ENCODE results near the gene UBE3B. TPM values are rescaled to one million over a fixed set of nuclear protein-coding genes. Genes with fewer than 3 reads are reported as not detected.
A peak's percentile ranks its signal among the peaks of the same experiment; 100 is the strongest.

UBE3B gene
- total and polyA plus RNA-seq, 8 donors, result 9.4 to 104 (median 22.2) TPM

DNA sequence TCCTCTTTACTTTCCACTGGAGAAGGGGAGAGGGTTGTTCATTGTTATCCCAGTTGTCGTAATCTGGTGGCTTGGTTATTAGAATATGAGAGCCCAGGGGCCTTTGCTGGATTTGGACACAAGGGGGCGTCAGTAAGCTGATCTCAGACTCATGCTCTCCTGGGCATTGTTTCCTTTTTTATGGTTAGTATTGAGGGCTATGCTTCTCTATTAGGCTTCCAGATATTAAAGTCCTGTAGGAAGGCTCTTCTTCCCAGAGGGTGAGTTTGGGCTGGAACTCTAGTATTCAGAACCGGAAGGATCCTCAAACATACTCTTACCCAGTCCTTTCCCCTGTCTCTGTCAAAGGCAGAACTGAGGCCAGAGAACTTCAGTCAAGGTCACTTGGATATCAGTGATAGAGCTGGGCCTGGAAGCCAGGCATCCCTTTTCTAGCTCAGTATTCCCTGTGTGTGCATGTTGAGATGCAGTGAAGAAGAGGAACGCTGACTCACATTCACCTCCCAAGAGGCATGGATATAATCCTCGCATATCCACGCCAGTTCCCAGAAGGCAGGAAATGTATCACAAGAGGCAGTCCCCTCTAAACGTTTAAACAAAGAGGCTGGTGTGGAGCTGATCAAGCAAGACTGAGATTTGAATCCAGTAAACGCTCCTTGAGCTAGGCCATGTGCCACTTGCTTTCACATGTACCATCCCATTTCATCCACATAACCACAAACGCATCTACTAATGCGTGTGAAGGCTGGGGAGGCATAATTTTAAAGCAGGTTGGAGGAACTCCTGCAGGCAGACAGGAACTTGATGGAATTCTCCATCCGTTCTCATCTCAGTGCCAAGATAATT is 41.6 kb downstream of the UBE3B start:
- WGBS, 5 donors, result 53 to 67% (median 62%) methylated on average over 11 of the region's 11 CpGs
- H3K27me3 ChIP-seq, result no peaks in the 10 kb centered on the region
- intact Hi-C loops (cut with DNase I; ENCODE audit: low total_unique reads), result no loop called here
- no peaks in the 10 kb centered on the region for H3K9me3 ChIP-seq
- H3K36me3 ChIP-seq, result peaks cover 60 to 100% (median 98%) of the 10 kb centered on the region in 4 donors
- H3K4me1 ChIP-seq, result no peaks in the 10 kb centered on the region
- H3K4me3 ChIP-seq, result no peak overlapping the region
- peak; percentile 60 to 80 for DNase-seq
- H3K27ac ChIP-seq, result peak overlapping the region in 4 of 5 donors; percentile 46 to 68 (median 62)
- TF ChIP-seq POLR2AphosphoS5 (IDR thresholded peaks at IDR 0.05) (peak in 1 of 3 donors; percentile 38), POLR2A (IDR thresholded peaks at IDR 0.05) (no peak)
- TF ChIP-seq, protein P1, sequence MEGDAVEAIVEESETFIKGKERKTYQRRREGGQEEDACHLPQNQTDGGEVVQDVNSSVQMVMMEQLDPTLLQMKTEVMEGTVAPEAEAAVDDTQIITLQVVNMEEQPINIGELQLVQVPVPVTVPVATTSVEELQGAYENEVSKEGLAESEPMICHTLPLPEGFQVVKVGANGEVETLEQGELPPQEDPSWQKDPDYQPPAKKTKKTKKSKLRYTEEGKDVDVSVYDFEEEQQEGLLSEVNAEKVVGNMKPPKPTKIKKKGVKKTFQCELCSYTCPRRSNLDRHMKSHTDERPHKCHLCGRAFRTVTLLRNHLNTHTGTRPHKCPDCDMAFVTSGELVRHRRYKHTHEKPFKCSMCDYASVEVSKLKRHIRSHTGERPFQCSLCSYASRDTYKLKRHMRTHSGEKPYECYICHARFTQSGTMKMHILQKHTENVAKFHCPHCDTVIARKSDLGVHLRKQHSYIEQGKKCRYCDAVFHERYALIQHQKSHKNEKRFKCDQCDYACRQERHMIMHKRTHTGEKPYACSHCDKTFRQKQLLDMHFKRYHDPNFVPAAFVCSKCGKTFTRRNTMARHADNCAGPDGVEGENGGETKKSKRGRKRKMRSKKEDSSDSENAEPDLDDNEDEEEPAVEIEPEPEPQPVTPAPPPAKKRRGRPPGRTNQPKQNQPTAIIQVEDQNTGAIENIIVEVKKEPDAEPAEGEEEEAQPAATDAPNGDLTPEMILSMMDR (IDR thresholded peaks at IDR 0.05), result peak in 5 of 7 experiments; percentile 42 to 78 (median 72)

DNA sequence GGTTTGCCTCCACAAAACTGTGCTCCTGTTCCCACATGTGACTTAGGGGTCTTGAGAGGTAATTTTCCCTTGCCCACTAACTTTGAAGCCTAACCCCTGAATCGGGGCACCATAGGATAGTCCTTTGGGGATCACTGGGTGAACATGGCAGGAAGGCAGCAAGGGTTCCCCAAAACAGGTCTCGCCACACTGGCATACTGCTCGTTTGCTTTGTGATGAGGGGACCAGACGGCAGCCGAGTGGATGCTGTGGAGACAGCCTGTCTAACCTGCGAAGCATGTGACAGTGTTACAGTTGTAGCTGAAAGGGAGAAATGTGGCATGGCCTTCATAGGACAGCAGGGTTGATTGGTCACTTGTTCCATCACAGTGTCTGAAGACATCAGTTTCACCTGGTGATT is 42.4 kb downstream of the UBE3B start:
- Histone ChIP-seq H3K36me3 (peaks cover 61 to 100% (median 98%) of the 10 kb centered on the region in 4 donors), H3K9me3 (no peaks in the 10 kb centered on the region), H3K4me3 (no peak overlapping the region), H3K4me1 (no peaks in the 10 kb centered on the region), H3K27me3 (no peaks in the 10 kb centered on the region), H3K27ac (peak overlapping the region in 4 of 5 donors; percentile 28 to 68 (median 56))
- intact Hi-C loops (cut with DNase I; ENCODE audit: low total_unique reads), result loop anchor here (10.0 kb wide), 1 partner anchor 255 kb away; no protein-coding TSS in a partner anchor
- no peak for DNase-seq
- TF ChIP-seq EP300 (IDR thresholded peaks at IDR 0.05) (no peak), POLR2AphosphoS5 (IDR thresholded peaks at IDR 0.05) (no peak), POLR2A (IDR thresholded peaks at IDR 0.05) (no peak)
- TF ChIP-seq, protein P1 (IDR thresholded peaks at IDR 0.05), result no peak
- WGBS, 5 donors, result 81 to 97% (median 88%) methylated on average over 6 of the region's 6 CpGs

DNA sequence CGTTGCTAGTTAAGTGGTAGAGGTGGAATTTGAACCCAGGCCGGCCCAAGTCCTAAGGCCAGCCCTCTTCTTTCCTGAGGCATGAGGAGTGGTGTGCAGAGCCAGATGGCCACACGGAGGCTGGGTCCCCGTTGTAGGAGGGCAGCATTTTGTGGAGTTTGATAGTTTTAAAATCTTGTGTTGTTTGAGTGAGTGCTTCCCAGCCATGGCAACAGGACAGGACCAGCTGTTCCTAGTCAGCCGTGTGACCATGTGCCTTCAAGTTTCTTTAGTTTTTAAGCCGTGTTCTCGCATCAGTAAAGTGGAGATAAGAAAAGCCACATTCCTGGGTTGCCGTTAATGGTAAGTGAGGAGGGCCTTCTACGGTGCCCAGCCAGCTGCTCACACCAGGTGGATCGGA is 44.4 kb downstream of the UBE3B start:
- Histone ChIP-seq H3K36me3 (peaks cover 58 to 100% (median 99%) of the 10 kb centered on the region in 4 donors), H3K4me1 (no peaks in the 10 kb centered on the region), H3K4me3 (no peak overlapping the region), H3K27me3 (no peaks in the 10 kb centered on the region), H3K9me3 (no peaks in the 10 kb centered on the region), H3K27ac (no peak overlapping the region)
- intact Hi-C loops (cut with DNase I; ENCODE audit: low total_unique reads), result loop anchor here (10.0 kb wide), 1 partner anchor 253 kb away; no protein-coding TSS in a partner anchor
- WGBS, 5 donors, result 66 to 80% (median 74%) methylated on average over 10 of the region's 10 CpGs
- no peak for TF ChIP-seq POLR2A (IDR thresholded peaks at IDR 0.05)
- TF ChIP-seq POLR2AphosphoS5 (IDR thresholded peaks at IDR 0.05), result no peak
- TF ChIP-seq, protein P1 (IDR thresholded peaks at IDR 0.05), result no peak
- TF ChIP-seq EP300 (IDR thresholded peaks at IDR 0.05), result no peak
- DNase-seq, result no peak

DNA sequence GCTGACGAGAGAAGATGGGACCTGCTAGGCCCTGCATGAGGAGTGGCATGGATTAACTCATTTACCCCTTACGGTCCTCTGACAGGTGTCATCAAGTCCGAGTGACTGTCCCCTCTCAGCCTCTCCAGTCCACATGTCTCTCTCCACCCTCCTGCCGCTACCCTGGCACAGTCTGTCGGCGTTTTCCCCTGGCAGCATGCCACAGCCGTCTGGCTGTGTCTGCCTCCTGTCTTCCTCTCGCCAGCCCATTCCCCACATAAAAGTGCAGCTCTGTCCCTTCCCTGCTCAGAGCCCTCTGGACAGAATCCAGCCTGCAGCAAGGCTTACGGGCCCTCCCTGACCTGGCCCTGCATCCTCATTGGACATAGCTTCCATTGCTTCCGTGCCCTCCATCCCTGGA is 45.6 kb downstream of the UBE3B start:
- Histone ChIP-seq H3K4me3 (no peak overlapping the region), H3K27me3 (no peaks in the 10 kb centered on the region), H3K4me1 (no peaks in the 10 kb centered on the region), H3K9me3 (no peaks in the 10 kb centered on the region), H3K36me3 (peaks cover 58 to 100% (median 99%) of the 10 kb centered on the region in 4 donors), H3K27ac (no peak overlapping the region)
- TF ChIP-seq, protein P1 (IDR thresholded peaks at IDR 0.05), result no peak
- no peak for TF ChIP-seq EP300 (IDR thresholded peaks at IDR 0.05)
- TF ChIP-seq POLR2A (IDR thresholded peaks at IDR 0.05), result no peak
- TF ChIP-seq POLR2AphosphoS5 (IDR thresholded peaks at IDR 0.05), result no peak
- intact Hi-C loops (cut with DNase I; ENCODE audit: low total_unique reads), result loop anchor here (10.0 kb wide), 1 partner anchor 252 kb away; no protein-coding TSS in a partner anchor
- DNase-seq, result peak in 1 of 2 donors; percentile 62
- WGBS, 5 donors, result 72 to 86% (median 82%) methylated on average over 9 to 10 of the region's 10 CpGs

Measured in stomach (tissue), 9 donors.